Gastrocnemius medialis (tissue), 4 donors: ENCODE data around the gene TXLNG. TPM values are rescaled to one million over a fixed set of nuclear protein-coding genes. Genes with fewer than 3 reads are reported as not detected.
"Not testable (repeated sequence)": the region's sequence is repeated elsewhere in the genome, so short reads cannot be mapped to it uniquely, and the experiment has no call there.

ENCODE experiments used
- ATAC-seq, 2 donors: fragments of 150-250 bp; one replicate each; pipeline ENCODE4 v1.9.1; 2016
- DNase-seq, 2 donors: peaks; one replicate each; pipeline ENCODE4 v3.0.0-alpha.2; 2019
- H3K27ac ChIP-seq, 4 donors: fragments of 200-600 bp; sonication (generic); 1 replicate in 1 of 4; 2 replicates in 3 of 4; pipeline ENCODE4 v1.5.1; 2016 to 2018; ENCODE audit warnings: mild to moderate bottlenecking in 2 of 4, moderate library complexity in 1 of 4
- H3K27me3 ChIP-seq, 3 donors: fragments of 200-600 bp; sonication (generic) in 2 of 3; 1 replicate in 1 of 3; 2 replicates in 2 of 3; pipeline versions ENCODE4 v1.5.1 to v1.6.0; 2016 to 2019; ENCODE audit warnings: mild to moderate bottlenecking in 1 of 3, moderate library complexity in 1 of 3
- H3K36me3 ChIP-seq, 2 donors: fragments of 200-600 bp; sonication (generic) in 1 of 2; one replicate each; pipeline ENCODE4 v1.5.1; 2017 to 2018
- H3K4me1 ChIP-seq, 2 donors: fragments of 200-600 bp; sonication (generic) in 1 of 2; one replicate each; pipeline ENCODE4 v1.5.1; 2016 to 2017; ENCODE audit warnings: mild to moderate bottlenecking in 2 of 2
- H3K4me3 ChIP-seq, 4 donors: fragments of 200-600 bp; sonication (generic) in 3 of 4; 1 replicate in 1 of 4; 2 replicates in 3 of 4; pipeline ENCODE4 v1.5.1; 2016 to 2019; ENCODE audit warnings: mild to moderate bottlenecking in 2 of 4
- H3K9me3 ChIP-seq, 3 donors: fragments of 200-600 bp; sonication (generic) in 2 of 3; 1 replicate in 1 of 3; 2 replicates in 2 of 3; pipeline ENCODE4 v1.5.1; 2016 to 2019
- CTCF ChIP-seq, 5 experiments: fragments of 450-650 bp in 3 of 5; fragments of 200-600 bp in 2 of 5; sonication (generic) in 2 of 5; IDR thresholded peaks in 4 of 5; conservative IDR thresholded peaks in 1 of 5; 1 replicate in 4 of 5; 2 replicates in 1 of 5; pipeline ENCODE4 v1.5.1; 2016 to 2019; ENCODE audit warnings: antibody characterized with exemption in 5 of 5, mild to moderate bottlenecking in 3 of 5, moderate library complexity in 3 of 5
- POLR2A ChIP-seq, 2 donors: fragments of 450-650 bp; IDR thresholded peaks; one replicate each; pipeline ENCODE4 v1.6.1; 2017; ENCODE audit warnings: antibody characterized with exemption in 2 of 2, mild to moderate bottlenecking in 2 of 2, moderate library complexity in 2 of 2
- in situ Hi-C, 4 donors: fragments of 200-750 bp; cut with MboI; loops; one replicate each; pipeline versions ENCODE4 v1.15.0 to v1.8.0; 2017; ENCODE audit warnings: low sequenced_read_pairs in 4 of 4
- intact Hi-C: fragments of 100-400 bp; cut with DNase I; formaldehyde crosslinking; loops from one replicate; pipeline ENCODE4 v1.15.1; 2023; ENCODE audit warnings: low total_unique reads
- total RNA-seq, 4 donors: library from RNA; depleted of rRNA; stranded (reverse); fragments of >200 nt; gene quantifications; one replicate each; pipeline versions ENCODE4 v1.1.0 to v1.2.3, GENCODE V29; 2016

The TXLNG gene
- total RNA-seq, 4 donors from 2014 or later = 6.9 to 16.9 (median 9.6) TPM

DNA sequence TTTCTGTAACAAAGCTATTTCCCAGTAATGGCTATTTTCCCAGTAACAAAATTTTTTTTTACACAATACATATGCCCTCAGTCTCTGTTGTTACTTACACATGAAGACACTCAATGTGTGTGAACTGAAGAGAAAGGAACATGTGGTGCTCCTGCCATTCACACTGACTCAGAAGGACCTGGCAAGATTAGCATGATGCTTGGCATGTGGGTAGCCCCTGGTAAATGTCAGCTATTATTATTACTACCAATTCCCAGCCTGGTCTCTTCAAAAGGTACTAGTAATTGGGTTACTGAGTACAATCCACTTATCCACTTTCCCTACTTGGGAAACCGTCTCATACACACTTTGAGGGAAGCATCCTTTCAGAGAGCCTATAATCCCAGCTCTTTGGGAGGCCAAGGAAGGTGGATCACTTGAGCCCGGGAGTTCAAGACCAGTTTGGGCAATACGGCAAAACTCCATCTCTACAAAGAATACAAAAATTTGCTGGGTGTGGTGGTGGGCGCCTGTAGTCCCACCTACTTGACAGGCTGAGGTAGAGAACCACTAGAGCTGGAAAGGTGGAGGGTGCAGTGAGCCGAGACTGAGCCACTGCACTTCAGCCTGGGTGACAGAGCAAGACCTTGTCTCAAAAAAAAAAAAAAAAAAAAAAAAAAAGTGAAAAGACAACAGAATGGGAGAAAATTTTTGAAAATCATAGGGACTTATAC, 69.3 kb downstream of the TXLNG start:
- Histone ChIP-seq H3K9me3 (no peaks in the 10 kb centered on the region), H3K27ac (no peak overlapping the region), H3K27me3 (no peaks in the 10 kb centered on the region), H3K36me3 (peaks cover 3 to 46% of the 10 kb centered on the region in 2 donors), H3K4me1 (peaks cover 0 to 9% of the 10 kb centered on the region in 2 donors), H3K4me3 (no peak overlapping the region)
- TF ChIP-seq CTCF (IDR thresholded peaks at IDR 0.05 in 4 of 5, conservative IDR thresholded peaks at IDR 0.05 in 1 of 5) = no peak
- TF ChIP-seq POLR2A (IDR thresholded peaks at IDR 0.05) = no peak
- DNase-seq (no peak), ATAC-seq (no peak)
- intact Hi-C loops = no loop called here
- in situ Hi-C loops = no loop called here

DNA sequence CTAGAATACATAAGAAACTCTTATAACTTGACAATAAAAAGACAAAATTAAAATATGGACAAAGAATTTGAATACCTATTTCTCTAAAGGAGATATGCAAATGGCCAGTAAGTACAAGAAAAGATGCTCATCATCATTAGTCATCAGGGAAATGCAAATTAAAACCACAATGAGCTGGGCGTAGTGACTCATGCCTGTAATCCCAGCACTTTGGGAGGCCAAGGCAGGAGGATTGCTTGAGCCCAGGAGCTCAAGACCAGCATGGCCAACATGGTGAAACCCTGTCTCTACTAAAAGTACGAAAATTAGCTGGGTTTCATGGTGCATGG, 69.8 kb downstream of the TXLNG start:
- H3K27ac ChIP-seq, in situ Hi-C loops, H3K9me3 ChIP-seq, ATAC-seq, intact Hi-C loops, DNase-seq, H3K4me3 ChIP-seq, H3K4me1 ChIP-seq, H3K27me3 ChIP-seq: not testable (repeated sequence)
- peaks cover 3 to 46% of the 10 kb centered on the region in 2 donors for H3K36me3 ChIP-seq

DNA sequence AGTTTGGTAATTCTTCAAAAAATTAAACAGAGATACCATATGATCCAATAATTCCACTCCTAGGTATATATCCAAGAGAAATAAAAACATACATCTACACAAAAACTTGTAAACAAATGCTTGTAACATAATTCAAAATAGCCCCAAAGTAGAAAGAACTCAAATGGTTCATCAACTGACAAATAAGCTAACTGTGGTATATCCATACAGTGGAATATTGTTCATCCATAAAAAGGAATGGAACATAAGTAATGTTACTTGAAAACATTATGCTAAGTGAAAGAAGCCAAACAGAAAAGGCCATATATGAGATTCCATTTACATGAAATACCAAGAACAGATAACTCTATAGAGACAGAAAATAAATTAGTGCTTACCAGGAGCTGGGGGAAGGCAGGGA, 70.5 kb downstream of the TXLNG start:
- TF ChIP-seq POLR2A (IDR thresholded peaks at IDR 0.05) = no peak
- no peak for TF ChIP-seq CTCF (IDR thresholded peaks at IDR 0.05 in 4 of 5, conservative IDR thresholded peaks at IDR 0.05 in 1 of 5)
- Histone ChIP-seq H3K4me3 (no peak overlapping the region), H3K4me1 (peaks cover 0 to 9% of the 10 kb centered on the region in 2 donors), H3K9me3 (no peaks in the 10 kb centered on the region), H3K27me3 (no peaks in the 10 kb centered on the region), H3K27ac (no peak overlapping the region), H3K36me3 (peaks cover 3 to 49% of the 10 kb centered on the region in 2 donors)
- in situ Hi-C loops (no loop called here), intact Hi-C loops (no loop called here)
- no peak for ATAC-seq
- no peak for DNase-seq

DNA sequence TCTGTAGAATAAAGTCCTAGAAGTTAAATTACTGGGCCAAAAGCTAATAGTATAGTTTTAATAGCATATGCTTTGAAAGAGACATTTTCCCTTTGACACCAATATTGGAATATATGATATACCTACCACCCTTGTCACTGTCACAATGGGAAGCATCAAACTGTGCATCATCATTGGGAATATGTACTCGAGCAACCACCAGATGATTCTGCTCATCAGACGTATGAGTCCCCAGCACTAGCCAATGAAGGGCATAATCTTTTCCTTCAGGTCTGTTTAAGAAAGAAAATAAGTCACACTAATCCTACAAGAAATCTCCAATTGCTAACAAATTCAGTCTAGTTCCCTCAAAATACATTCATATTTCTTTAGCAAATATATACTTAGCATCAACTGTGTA, 76.6 kb downstream of the TXLNG start:
- no peak overlapping the region for H3K4me3 ChIP-seq
- intact Hi-C loops (loop anchor here (10.0 kb wide), 1 partner anchor 1368 kb away; the partner anchor contains the start of gene PIR), in situ Hi-C loops (no loop called here)
- H3K27ac ChIP-seq = no peak overlapping the region
- TF ChIP-seq CTCF (IDR thresholded peaks at IDR 0.05 in 4 of 5, conservative IDR thresholded peaks at IDR 0.05 in 1 of 5) (no peak), POLR2A (IDR thresholded peaks at IDR 0.05) (no peak)
- DNase-seq (no peak), ATAC-seq (no peak)
- no peaks in the 10 kb centered on the region for H3K27me3 ChIP-seq
- H3K4me1 ChIP-seq = peaks cover 3 to 11% of the 10 kb centered on the region in 2 donors
- peaks cover 0 to 8% of the 10 kb centered on the region in 2 donors for H3K36me3 ChIP-seq
- no peaks in the 10 kb centered on the region for H3K9me3 ChIP-seq

- H3K4me1 ChIP-seq = peaks cover 11 to 17% of the 10 kb centered on the region in 2 donors
- H3K9me3 ChIP-seq = no peaks in the 10 kb centered on the region
- DNase-seq (no peak), ATAC-seq (no peak)
- intact Hi-C loops = loop anchor here (10.0 kb wide), 1 partner anchor 1373 kb away; the partner anchor contains the start of gene PIR
- no peaks in the 10 kb centered on the region for H3K27me3 ChIP-seq
- H3K27ac ChIP-seq = peak overlapping the region in 3 of 4 donors; percentile 95 to 98 (median 95)
- H3K36me3 ChIP-seq = no peaks in the 10 kb centered on the region
- H3K4me3 ChIP-seq = peak overlapping the region in 3 of 4 donors; percentile 62 to 84 (median 70)
- in situ Hi-C loops = no loop called here
- TF ChIP-seq POLR2A (IDR thresholded peaks at IDR 0.05) (no peak), CTCF (IDR thresholded peaks at IDR 0.05 in 4 of 5, conservative IDR thresholded peaks at IDR 0.05 in 1 of 5) (no peak)
Observed at GRCh38 chrX:16867947-16868346, 81.7 kb downstream of the TXLNG start.
